DND-41 (cell line): ENCODE results near the gene C19orf33.

Source experiments
- CTCF ChIP-seq: IDR thresholded peaks from 2 replicates; pipeline ENCODE4 v1.5.1; 2012; ENCODE audit warnings: borderline replicate concordance, low read length, moderate library complexity, mild to moderate bottlenecking; ENCODE audit not compliant: poor library complexity, severe bottlenecking; ENCODE audit errors: extremely low read depth
- EZH2 ChIP-seq: IDR thresholded peaks from 3 replicates; pipeline ENCODE4 v1.6.1; 2012; ENCODE audit warnings: borderline replicate concordance, low read depth, mild to moderate bottlenecking, moderate library complexity, low read length, inconsistent platforms; ENCODE audit not compliant: severe bottlenecking

GRCh38 chr19:38265213-38265861, 38.7 kb upstream of the C19orf33 start:
- no peak for TF ChIP-seq EZH2
- TF ChIP-seq CTCF: no peak
